Activated T-cell treated with anti-CD3 and anti-CD28 coated beads, Interleukin-2, amount 50 U/mL, for 48 hours (primary cell): ENCODE measurements around the gene SBK2.
"Not testable (repeated sequence)": the region's sequence is repeated elsewhere in the genome, so short reads cannot be mapped to it uniquely, and the experiment has no call there.

Source experiments
- DNase-seq, 2 experiments: peaks; one replicate each; pipeline ENCODE4 v3.0.0-alpha.2; 2020

SBK2 gene

GRCh38 chr19:55498246-55498840, 38.6 kb downstream of the SBK2 start:
- DNase-seq, result no peak

DNA sequence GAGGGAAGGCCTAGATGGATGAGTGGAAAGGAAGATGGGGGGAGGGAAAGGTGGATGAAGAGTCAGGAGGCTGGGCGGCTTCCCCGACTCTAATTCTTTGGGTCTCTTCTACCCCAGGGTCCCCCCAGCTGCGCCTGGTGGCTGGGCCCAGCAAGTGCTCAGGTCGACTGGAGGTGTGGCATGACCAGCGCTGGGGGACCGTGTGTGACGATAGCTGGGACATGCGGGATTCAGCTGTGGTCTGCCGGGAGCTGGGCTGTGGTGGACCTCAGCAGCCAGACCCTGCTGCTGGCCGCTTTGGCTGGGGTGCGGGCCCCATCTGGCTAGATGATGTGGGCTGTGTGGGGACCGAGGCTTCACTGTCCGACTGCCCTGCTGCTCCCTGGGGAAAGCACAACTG, 39.2 kb downstream of the SBK2 start:
- DNase-seq, result no peak

GRCh38 chr19:55496820-55497219, 40.1 kb downstream of the SBK2 start:
- DNase-seq, result not testable (repeated sequence)

- DNase-seq, result no peak
Measured at GRCh38 chr19:55495646-55496349, 41.1 kb downstream of the SBK2 start.

DNA sequence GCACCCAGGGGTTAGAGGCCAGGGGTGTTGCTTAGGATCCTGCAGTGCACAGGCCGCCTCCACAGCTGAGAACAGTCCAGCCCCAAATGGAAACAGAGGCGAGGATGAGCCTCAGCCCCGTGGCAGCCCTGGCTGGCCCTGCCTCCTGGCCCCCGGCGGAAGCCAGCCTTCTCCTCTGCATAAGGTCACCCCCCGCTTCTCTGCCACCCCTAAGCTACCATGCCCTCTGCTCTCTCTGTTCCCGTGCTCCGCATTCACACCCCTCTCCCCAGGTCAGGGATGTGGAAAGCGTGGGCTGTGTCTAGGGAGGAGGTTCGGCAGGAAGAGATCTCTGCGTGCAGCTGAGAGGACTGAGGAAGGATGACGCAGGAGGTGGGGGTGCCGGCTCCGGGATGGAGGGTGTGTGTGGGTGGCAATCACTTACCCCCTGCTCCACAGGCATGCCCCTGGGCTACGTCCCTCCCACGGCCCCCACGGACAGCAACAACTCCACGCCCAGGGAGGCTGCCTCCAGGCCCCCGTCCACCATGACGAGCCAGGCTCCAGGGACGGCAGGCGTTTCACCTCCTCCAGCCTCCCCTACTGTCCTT, 42.7 kb downstream of the SBK2 start:
- DNase-seq, result no peak

DNA sequence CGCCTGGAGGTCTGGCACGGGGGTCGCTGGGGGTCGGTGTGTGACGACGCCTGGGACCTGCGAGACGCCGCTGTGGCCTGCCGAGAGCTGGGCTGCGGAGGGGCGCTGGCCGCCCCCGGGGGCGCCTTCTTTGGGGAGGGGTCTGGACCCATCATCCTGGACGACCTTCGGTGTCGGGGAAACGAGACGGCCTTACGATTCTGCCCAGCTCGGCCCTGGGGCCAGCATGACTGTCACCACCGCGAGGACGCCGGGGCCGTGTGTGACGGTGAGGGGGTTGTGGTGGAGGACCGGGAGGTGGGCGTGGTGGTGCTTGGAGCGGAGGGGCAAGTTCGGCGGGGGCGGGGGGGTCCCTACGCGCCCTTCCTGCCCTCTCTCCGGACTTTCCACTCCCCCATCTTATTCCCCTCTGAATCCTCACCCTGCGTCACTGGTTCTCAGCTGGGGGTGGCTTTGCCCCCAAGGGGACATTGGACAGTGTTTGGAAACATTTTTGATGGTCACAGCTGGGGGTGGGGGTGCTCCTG, 43.2 kb downstream of the SBK2 start:
- no peak for DNase-seq

DNA sequence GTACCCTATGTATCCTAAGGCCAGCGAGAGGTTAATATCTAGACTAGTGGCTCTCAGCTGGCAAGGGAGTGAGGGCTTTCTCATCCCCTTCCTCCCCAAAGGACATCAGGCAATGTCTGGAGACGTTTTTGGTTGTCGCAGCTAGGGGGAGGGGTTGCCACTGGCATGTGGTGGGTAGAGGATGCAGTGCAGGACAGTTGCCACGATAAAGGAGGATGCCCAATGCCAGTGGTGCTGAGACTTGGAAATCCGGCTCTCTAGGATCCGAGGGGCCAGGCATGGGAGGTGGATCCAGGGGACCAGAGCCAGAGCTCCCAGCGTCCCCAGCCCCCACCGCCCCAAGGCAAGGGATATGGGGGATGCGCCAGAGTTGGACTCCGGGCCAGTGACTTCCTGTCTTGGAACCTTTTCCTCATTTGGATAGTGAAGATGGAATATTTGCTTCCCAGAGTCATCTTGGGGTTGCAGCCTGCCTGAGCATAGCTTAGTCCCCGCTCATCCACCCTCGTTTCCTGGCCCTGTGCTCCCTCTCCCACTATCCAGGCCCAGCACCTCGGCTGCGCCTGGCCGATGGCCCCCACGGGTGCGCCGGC, 43.8 kb downstream of the SBK2 start:
- DNase-seq, result no peak

DNA sequence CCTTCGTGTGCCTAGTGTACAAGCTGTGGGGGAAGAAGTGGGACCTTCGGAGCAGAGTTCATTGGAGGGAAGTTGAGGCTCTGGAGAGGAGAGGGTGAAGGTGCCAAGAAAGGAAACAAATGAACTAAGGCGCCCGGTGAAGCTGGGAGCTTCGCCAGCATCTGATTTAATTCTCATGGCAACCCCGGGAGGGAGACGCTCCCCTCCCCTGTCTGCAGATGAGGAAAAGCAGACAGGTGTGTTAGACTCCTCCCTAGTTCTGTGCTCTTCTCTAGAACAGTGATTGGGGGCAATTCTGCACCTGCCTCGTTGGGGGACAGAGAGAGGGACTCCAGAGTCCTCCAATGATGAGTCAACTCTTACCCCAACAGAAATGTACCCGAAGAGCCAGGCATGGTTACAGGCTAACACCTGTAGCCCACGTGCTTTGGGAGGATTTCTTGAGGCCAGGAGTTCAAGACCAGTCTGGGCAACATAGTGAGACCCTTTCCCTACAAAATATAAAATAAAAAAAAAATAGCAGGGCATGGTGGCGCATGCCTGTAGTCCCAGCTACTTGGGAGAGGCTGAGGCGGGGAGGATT, 44.5 kb downstream of the SBK2 start:
- DNase-seq, result no peak

GRCh38 chr19:55491546-55492360, 45.2 kb downstream of the SBK2 start:
- no peak for DNase-seq

GRCh38 chr19:55490478-55491432, 46.2 kb downstream of the SBK2 start:
- DNase-seq, result no peak

- DNase-seq, result no peak
Measured at GRCh38 chr19:55489711-55490477, 47.0 kb downstream of the SBK2 start.

DNA sequence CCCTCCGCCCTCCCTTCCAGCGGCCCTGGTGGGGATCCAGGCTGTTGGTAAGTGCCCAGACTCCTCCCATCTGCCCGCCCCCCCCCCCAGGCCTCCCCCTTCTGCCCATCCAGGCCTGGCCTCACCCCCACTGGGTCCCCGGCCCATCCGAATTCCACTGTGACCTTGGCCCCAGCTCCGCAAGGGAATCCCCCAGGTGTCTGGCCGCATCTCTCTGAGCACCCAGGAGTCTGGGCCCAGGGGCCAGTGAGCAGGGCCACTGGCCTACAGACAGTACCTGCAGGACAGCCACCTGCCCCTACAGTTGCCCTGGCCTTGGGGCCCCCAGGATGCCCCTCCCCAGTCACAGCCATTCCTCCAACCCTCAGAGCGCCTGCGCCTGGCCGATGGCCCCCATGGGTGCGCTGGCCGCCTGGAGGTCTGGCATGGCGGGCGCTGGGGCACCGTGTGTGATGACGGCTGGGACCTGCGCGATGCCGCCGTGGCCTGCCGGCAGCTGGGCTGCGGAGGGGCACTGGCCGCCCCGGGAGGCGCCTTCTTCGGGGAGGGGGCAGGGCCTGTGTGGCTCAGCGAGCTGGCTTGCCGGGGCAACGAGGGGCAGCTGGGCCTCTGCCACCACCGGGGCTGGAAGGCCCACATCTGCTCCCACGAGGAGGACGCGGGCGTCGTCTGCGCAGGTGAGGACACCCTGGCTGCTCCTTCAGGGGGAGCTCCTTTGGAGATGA, 47.8 kb downstream of the SBK2 start:
- DNase-seq, result no peak

DNA sequence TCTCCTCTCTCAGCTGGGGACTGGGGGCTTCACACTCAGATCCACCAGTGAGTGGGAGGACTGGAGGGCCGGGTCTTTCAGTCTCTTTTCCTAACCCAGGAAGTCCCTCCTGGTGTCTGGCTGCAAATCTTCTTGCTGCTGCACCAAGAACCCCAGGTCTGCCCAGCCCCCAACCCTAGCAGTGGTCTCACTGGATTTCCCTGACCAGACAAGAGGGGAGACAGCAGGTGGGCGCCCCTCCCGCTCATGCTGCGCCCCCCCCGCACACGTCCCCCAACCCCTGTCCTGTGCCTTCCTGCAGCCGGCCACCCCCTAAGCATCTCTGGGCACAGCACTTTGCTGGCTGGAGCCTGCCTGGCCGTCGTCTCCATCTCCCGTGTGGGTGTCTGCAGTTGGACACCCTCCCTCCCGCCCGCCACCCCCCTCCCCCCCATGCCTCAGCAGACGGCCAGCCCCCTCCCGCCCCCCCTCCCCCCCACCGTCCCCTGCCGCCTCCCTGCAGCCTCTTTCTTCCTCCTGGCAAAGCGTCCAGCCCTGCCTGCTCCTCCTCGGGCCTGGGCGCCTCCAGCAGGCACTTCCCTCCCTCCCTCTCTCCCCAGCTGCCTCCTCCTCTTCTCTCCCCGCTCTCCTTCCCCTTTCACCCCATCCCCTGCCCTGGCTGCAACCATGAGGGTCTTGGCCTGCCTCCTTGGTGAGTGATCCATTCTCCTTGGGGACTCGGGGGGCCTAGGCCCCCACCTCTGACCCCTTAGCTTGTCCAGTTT, 48.8 kb downstream of the SBK2 start, which contains the start of gene SSC5D:
Gene SSC5D, plus strand, starts transcription at position 513 of the 764 bp plus-strand sequence. Its CDS starts 154 bp downstream, at position 667.
- DNase-seq, result no peak

- DNase-seq, result peak; percentile 71 to 73
Measured at GRCh38 chr19:55486971-55487923, 49.7 kb downstream of the SBK2 start.

DNA sequence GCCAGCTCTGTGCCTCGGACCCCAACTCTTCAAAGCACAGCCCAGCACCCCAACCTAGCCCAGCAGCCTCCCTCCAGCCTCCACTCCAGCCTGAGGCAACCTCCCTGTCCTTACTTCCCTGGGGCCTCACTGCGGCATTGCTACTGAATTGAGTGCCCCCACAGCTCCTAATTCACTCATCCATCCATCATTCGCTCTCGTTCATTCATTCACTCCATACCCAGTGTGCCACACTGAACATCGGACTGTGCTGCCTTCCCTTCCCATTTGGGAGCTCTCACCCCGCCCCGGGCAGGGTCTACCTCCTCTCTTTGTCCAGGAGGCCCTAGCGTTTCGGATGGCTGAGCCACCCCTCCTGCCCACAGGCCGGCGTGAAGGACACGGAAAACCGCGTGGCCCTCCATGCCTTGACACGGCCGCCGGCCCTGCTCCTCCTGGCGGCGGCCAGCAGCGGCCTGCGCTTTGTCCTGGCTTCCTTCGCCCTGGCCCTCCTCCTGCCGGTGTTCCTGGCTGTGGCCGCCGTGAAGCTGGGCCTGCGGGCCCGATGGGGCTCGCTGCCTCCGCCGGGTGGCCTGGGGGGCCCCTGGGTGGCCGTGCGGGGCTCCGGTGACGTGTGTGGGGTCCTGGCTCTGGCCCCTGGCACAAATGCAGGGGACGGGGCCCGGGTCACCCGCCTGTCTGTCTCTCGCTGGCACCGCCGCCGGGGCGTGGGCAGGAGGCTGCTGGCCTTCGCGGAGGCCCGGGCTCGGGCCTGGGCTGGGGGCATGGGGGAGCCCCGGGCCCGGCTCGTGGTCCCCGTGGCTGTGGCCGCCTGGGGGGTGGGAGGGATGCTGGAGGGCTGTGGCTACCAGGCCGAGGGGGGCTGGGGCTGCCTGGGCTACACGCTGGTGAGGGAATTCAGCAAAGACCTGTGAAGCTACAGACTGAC, 50.6 kb downstream of the SBK2 start:
- no peak for DNase-seq

GRCh38 chr19:55485439-55486011, 51.4 kb downstream of the SBK2 start:
- no peak for DNase-seq
